HG03045 (cell line): Measurements from ENCODE around the gene INTS3.

ENCODE experiments used
- ATAC-seq: cut with Tn5 transposase; IDR thresholded peaks from one replicate; pipeline ENCODE4 v1.9.1; 2021; ENCODE audit warnings: mild to moderate bottlenecking, moderate library complexity; ENCODE audit not compliant: unreplicated experiment

The INTS3 gene

DNA sequence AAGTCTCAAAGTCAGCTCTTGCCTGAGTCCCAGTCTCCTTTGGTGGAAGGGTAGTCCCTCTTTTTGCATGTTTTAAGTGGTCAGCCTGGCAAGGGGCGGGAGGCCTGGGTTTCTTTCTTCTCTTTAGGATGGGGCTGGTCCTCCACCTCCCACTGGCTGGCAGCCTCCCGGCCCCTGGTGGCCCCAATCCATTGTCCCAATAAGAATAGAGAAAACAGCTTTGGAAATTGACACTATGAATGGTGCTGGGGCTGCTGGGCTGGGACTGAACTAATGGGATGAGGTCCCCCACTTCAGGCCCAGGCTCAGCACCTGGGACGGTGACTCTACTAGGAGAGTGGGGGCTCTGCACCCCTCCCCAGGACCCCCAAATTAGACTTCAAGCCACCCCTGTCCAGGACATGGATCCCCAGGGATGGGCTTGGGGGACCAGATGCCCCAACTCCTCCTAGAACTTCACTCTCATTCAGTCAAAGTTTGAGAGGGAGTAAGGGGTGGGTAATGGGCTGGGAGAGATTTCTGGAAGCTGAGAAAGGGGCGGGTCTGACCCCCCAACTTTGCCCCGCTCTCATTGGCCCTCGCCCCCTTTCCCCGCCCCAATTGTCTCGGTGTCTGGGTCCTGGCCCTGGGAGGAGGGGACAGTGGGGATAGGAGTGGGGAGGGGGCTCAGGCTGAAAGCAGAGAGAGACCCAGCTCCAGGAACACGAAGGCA, 65.6 kb downstream of the INTS3 start:
- no peak for ATAC-seq

DNA sequence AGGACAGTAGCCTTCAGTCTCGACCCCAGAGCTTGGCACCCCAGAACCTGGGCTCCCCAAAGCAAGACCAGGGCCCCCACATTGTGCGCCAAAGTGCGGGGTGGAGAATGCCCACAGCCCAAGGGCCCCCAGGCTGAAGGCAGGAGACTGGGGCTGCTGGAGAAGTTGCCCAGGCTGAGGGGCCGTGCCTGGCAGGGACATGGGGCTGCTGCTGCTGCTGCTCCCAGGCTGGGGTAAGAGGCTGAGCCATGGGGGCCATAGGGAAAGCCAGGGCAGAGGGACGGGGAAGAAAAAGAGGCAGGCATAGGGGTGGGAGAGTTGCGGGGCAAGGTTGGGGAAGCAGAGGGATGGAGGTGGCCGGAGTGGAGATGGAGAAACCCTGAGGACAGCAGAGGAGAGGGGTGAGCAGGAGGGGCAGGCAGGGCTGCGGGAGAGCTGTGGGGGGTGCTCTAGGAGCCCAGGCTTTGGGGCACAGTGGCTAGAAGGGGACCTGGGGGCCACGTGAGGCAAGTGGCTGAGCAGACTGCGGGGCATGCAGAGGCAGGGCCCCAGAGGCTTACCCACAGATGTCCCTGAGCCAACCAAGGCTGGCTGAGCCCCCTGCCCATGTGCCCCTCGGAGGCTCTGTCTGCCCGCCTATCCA, 66.2 kb downstream of the INTS3 start:
- ATAC-seq = no peak

DNA sequence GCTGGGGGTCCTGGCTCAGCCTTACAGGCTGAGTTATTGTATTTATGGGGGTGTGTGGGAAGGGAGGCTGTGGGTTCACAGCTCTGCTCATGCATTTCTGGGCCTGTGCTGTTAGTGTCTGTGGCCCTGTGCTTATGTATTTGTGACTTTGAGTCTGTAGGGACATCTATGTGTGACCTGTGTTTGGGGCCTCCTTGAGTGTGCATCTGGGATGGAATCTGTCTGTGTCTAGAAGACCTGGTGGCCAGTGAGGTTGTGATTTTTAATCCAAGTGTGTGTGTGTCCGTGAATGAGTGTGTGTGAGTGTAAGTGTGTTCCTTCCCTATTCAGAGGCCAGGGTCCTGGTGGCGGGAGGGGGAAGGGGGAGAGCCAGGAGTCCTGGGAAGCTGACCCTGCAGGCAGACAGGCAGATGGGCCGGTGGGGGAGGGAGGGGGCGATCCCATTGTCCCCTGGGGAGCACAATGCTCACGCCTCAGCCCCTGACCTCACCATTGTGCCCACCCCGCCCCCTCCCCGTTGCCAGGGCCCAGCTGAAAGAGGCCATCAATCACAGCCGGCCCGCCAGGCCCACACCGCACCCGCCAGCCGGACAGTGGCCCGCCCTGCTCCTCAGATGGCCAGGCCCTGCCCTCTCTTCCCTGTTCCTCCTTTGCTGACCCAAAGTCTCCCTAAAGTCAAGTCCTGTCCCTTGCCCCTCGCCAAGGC, 66.9 kb downstream of the INTS3 start:
- no peak for ATAC-seq

GRCh38 chr1:153795330-153795837, 67.5 kb downstream of the INTS3 start:
- no peak for ATAC-seq

- no peak for ATAC-seq
Measured at GRCh38 chr1:153795934-153796785, 68.3 kb downstream of the INTS3 start.

- peak; percentile 47 for ATAC-seq
Measured at GRCh38 chr1:153796786-153797659, 69.2 kb downstream of the INTS3 start.

DNA sequence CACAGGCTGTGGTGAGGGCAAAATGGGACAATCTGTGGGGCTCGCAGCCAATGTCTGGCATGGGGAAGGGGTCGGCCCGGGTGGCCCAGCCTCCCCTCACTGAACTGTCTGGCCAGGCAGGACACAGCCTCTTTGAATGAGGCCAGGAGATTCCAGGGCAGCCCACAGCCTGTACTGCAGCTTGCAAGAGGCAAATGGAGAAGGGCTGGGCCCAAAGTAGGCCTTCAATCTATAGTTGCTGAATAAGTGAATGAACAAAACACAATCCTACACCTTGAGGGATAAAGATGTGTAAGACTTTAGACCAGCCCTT, 70.6 kb downstream of the INTS3 start:
- ATAC-seq = no peak

- ATAC-seq = no peak
Measured at GRCh38 chr1:153799016-153799415, 71.2 kb downstream of the INTS3 start.

DNA sequence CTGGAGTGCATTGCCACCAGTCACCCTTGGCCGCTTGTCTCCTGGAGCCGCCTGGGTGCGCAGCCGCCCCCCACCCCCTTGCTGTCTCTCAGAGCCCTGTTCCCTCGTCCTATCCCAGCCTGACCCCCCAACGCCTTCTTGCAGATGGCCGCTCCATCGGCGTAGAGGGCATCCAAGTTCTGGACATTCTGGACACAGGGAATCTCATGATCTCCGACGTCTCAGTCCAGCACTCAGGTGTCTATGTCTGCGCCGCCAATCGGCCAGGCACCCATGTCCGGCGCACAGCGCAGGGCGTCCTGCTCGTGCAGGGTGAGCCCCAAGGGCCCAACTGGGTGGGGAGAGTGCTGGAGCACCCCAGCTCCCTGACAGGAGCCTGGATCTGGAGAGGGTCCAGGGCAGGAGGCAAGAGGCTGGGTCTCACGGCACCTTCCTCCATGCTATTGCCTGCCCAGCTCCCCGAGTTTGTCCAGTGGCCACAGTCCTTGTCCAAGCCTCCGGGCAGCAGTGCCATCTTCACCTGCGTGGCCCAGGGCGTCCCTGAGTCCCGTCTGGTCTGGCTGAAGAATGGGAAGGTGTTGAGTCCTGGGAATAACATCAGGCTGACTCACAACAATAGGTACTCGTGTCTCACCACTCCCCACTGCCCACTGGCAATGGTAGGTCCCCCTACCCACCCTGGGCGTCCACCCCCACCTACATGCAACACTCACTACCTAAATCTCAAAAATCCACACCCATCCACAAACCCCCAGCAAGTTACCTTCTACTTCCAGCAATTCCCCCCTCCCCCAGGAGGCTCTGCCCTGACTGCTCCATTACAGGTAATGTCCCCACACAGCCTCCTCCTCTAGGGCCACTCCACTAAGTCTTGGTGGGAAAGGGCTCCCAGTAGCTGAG, 72.0 kb downstream of the INTS3 start:
- no peak for ATAC-seq

DNA sequence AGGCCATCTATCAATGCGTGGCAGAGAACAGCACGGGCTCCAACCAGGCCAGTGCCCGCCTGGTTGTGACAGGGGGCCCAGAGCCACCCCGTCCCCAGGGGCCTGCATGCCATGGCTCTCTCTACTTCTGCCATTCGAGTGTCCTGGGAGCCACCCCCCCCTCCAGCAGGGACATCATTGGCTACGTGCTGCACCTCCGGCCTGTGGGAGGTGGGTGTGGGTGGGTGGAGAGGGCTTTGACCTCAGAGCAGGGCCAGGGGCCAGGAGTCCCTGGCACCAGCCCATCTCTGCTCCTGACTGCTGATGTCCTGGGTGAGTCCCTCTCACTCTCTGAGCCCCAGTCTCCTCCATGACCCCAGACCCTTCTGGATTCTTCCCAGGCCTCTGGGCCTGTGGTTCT, 72.7 kb downstream of the INTS3 start:
- no peak for ATAC-seq

DNA sequence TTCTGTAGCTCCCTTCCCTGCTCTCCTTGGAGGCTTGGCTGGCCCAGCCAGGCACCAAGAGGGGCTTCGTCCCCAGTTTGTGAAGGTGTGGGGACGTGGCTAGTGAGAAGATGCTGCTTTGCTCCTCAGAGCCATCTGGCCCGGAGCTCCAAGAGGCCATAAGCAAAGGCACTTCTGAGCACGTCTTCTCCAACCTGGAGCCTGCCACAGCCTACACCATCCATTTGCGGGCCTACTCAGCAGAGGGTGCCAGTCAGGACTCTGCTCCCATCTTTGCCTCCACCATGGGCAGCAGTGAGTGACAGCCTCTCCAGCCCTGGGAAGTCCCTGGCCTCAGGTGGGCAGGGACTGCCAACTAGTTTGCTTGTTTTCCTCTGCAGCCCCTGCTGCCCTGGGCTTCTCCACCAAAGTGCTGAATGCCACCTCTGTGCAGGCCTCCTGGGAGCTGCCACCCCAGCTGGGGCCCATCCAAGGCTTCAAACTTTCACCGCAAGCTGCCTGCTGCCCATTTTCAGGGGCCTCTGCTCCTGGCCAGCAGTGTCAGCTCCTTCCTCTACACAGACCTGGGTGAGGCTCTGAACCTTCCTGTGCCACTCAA, 73.3 kb downstream of the INTS3 start:
- no peak for ATAC-seq

DNA sequence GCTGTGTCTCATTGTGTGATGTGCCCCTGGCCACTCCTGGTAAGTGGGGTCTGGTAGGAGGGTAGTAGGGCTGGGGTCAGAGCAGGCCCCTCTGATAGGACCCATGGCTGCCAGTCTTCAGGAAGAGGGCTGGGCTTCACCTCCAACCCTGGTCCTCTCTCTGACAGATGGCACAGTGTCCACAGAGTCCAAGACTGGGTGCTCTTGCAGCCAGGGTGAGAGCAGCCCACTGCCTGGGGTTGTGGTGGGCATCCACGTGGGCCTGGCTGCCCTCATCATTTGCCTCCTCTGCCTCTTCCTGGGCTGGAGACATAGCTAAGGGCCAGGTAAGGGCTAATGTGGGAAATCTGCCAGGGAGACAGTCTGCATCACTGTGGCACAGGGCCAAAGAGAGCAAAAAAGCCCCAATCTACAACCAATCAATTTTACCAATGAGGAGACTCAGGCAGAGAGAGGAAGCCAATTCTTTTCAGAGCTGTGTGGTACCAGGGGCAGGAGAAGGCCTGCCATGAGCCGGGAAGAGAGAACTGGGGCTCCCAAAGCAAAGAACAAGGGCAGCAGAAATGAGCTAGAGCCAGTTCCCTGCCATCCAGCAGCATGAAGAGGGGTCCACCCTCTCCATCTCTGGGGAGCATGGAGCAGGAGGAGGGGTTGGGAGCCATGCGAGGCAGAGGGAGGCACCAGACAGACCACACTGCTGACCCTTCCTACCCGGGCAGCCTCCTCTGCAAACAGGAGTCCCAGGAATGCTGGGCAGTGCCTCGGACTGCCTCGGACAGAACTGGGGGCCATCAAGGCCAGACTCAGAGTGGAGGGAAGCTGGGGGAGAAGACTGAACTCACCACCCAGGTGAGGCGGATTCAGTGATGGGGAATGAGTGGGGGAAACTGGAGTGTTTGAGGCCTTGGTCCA, 74.2 kb downstream of the INTS3 start:
- no peak for ATAC-seq

- ATAC-seq = no peak
Measured at GRCh38 chr1:153803470-153804056, 75.7 kb downstream of the INTS3 start.

- no peak for ATAC-seq
Measured at GRCh38 chr1:153804112-153804511, 76.3 kb downstream of the INTS3 start.

DNA sequence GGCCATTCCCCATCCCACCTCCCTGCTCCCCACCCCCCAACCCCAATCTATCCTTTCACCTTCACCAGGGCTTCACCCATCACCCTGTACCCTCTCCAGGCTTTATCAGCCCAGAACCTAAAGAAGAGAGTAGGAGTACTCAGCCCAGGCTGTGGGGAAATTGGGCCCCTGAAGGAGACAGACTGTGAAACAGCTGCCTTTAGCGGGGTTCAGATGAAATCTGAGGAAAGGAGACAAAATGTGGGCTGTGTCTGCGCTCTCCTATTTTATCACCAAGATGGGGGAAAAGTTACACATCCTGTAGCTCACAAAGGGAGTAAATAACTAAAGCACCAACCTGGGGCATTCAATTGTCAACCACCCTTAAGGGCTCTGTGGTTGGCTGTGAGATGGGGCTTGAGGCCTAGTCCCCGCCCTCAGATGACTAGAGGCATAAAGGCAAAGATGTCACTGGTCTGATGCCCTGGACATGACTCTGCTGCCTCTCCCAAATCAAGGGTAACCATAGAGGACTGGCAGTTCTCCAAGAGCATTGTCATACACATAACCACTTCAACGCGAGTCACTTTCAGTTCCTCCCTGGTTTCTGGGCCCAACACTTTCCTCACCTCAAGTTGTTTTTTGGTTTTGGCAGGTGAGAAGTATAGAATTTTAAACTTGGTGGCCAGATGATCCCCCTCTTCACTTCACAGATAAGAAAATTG, 77.3 kb downstream of the INTS3 start:
- peak; percentile 90 for ATAC-seq

GRCh38 chr1:153805886-153806719, 78.3 kb downstream of the INTS3 start:
- peak; percentile 6 for ATAC-seq
